Ramos (cell line): ENCODE data around the gene CNTN1.

Experiments
- in situ Hi-C: fragments of 300-500 bp; cut with MboI; formaldehyde crosslinking; loops from one replicate; pipeline ENCODE4 v1.14.3; 2022; ENCODE audit warnings: low sequenced_read_pairs; ENCODE audit not compliant: unreplicated experiment

The CNTN1 gene

DNA sequence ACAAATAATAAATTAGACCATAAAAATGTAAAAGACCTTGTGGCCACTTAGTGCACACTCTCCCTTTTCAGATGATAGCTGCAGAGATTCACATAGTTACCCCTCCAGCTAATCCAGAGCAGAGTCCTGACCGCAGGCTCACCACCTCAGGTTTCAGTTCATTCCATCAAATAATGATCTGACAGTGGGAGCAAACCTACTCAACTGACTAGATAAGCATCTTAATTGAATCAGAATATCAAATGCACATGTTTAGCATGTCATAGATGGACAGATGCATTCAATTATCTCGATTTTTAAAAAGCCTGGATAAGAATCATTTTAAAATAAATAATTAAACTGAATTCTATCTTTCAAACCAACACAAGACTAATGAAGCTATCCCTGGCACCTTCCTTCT, 253.5 kb downstream of the CNTN1 start:
- in situ Hi-C loops = loop anchor here (10.0 kb wide), 1 partner anchor 1079 kb away; no protein-coding TSS in a partner anchor

DNA sequence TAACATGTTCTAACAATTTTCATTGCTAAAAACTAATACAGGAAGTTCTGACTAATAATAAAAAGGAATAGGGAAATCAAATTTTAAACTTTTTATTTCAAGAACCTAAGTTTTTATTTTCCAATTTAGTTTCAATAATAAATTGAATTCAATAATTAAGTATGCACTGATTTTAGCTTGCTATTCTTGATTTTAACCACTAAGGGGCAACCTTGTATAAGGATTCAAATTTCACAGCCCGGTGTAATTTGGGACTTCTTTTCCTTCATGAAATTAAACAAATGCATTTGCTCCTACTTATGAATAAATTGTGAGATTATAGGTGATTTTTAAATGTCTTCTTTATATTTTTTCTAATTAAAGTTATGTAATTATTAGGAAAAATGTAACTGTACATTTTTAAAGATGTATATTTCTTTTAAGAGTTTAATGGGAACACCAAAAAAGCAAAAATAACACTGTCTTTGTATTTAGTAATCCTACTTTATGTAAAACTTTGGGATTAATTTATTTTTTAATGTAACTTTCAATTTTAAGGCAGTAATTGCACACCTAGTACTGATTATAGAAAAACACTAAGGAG, 254.5 kb downstream of the CNTN1 start:
- in situ Hi-C loops = loop anchor here (10.0 kb wide), 1 partner anchor 1078 kb away; no protein-coding TSS in a partner anchor

DNA sequence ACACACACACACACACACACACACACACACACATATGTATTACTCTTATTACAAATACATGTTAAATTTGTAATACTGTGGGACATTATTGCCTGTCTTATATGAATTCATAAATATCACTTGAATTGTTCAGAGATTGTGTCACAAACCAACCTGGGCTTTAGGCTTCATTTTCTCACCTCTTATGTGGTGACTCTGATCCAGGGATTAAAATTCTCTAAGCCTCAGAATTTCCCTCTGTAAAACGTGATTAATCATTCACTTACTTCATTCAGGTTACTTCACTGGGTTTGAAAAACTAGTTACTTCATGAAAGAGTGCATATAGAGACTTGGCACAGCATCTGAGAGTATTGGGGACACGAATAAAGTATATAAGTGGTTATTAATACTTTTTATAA, 255.6 kb downstream of the CNTN1 start:
- in situ Hi-C loops = loop anchor here (10.0 kb wide), 1 partner anchor 1077 kb away; no protein-coding TSS in a partner anchor

DNA sequence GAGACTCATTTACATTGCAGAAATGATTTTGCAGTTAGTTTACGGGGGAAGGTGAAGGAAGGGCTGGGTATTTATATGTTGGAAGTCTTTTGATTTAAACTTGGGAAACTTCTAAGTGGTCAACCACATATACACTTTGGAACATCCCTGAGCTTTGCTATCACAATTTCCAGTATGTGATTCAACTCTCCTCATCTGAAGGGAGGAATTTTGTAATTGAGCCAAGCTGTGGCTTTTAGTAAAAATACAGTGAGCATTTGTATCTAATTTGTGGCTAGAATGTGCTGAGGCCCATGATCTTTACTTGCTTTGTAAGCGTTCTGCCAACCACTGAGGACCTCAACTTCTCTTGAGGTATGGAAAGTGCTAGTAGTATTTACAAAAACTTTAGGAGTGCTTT, 260.8 kb downstream of the CNTN1 start:
- in situ Hi-C loops = no loop called here

DNA sequence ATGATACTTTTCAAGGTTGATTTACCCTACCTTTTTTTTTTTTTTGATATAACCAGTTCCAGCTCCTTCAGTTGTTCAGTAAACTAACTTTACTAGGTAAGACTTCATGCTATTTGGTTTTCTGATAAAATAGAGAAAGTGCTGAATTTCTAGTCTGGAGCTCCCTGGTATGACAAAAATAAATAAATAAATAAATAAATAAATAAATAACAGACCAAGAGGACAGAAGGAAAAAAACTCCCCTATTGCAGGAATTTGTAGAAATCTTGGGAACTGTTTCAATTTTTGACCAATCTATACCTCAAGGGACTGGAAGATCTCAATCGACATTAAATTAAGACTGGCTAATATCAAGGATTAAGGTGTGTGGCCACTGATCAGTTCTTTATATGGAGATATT, 265.2 kb downstream of the CNTN1 start:
- in situ Hi-C loops = no loop called here

DNA sequence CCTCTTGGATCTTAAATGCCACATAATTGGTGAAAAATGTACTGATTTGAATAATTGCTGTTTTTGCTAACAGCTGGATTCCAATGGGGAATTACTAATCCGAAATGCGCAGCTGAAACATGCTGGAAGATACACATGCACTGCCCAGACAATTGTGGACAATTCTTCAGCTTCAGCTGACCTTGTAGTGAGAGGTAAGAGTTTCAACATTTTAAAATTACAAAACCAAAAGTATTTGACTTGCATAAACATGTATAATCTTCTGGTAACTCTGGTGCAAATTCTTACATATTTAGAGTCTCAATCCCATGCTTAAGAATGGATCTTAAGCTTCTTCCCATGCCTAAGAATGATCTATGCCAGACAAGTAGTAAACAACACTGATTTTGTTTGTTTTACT, 266.8 kb downstream of the CNTN1 start:
- in situ Hi-C loops = no loop called here

DNA sequence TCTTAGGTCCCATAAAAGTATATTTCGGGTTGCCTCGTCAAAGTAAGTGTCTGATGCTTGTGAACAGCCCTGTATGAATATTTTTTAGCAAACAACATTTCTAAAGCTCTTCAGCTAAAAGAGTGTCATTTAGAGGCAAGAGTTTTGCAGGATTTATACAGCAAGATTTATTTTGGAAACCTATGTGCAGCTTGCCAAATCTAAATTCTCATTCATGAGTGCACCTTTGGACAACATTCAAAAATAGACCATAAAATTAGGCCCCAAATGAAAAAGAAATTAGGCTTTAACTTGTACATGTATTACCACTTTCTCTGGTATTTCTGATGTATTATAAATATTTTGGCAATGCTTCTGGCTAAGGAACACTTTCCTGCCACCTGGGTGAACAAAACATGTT, 271.5 kb downstream of the CNTN1 start:
- in situ Hi-C loops = no loop called here

DNA sequence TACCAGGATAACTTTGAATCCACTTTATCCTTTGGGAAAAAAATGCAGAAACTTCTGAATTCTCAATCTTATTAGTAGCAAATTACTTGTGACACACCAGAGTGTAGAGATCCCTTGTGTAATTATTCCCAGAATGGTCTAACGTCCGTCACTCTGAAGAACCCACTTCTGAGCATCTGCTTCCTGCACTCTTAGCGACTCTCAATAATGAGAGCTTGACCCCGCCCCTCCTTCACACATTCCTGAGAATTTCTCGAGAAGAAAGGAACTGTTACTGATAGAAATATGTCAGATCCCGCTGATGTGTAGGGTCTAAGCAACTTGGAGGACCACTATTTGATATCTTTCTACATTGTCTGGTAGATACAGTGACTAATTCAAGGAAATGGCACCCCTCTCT, 277.6 kb downstream of the CNTN1 start:
- in situ Hi-C loops = no loop called here

DNA sequence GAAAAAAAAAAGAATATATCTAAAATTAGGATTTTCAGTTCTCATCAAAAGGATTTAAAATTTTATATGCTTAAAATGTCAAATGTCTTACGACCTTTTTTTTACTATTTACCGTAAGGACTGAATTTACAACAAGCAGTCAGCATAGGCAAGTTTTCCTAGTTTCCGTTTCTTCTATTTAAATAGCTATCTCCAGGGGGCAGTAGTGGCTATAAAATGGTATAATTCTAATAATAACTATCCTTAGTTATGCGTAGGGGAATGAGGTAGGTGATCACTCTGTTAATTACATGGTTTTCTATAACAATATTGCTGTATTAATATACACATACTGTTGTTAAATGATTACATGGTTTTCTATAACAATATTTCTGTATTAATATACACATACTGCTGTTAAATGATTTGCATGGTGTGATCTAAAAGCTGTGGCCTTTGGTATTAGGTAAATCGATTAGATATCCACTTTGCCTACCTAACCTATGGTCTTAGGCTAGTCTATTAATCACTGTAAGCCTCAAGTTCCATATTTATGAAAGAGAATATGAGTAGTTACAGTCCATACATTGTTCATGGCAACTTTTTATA, 278.2 kb downstream of the CNTN1 start:
- in situ Hi-C loops = no loop called here

DNA sequence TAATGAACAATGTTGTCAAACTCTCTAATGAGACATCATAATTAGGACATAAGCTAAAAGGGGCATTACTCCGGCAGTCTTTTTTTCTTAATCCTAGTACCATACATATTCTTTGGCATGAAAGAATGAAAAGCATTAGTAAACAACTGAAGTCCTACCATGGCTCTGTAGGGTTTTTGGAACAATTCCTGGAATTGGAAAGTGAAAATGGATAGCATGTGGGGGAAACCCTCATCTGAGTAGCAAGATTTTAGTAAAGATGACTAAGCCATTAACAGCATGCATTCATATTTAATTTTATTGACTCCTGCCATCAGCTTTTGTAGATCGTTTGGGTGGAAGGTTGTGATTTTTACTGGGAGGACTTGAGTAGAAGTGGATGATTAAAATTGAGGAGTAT, 279.7 kb downstream of the CNTN1 start:
- in situ Hi-C loops = no loop called here

DNA sequence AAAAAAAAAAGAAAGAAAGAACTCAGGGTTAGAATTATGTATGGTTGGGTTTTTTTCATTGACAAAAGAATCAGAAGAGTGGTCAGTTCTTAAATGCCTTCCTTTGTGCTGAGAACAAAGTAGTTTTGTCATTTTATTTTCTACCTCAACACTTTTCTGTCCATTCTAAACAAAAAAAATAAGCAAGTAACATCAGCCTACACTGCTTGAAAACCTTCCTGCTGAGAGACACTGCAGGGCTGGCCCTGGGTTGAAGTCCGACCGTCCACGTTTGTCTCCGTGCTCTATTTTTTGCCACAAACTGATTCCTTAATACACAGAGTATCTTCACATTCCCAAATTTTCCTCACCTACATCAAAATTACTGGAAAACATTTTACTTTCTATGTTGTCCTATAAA, 284.3 kb downstream of the CNTN1 start:
- in situ Hi-C loops = no loop called here

DNA sequence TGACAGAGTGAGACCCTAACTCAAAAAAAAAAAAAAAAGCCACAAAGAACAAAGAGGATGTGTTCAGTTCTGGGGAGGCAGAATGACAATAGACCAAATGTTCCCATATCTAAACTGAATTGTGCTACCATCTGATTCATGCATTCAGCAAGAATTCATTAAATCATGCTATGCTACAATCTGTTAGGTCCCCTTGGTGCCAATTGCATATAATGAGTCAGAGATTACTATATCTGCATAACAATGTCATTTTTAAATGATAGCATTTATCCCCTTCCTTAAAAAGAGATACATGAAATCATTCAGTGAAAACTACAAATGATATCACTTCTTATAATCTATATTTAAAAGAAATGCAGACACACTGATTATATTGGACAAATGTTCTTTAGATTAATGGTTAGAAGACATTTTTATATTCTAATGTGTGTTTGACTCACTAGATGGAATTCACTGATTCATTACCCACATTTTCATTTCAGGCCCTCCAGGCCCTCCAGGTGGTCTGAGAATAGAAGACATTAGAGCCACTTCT, 288.3 kb downstream of the CNTN1 start:
- in situ Hi-C loops = no loop called here

DNA sequence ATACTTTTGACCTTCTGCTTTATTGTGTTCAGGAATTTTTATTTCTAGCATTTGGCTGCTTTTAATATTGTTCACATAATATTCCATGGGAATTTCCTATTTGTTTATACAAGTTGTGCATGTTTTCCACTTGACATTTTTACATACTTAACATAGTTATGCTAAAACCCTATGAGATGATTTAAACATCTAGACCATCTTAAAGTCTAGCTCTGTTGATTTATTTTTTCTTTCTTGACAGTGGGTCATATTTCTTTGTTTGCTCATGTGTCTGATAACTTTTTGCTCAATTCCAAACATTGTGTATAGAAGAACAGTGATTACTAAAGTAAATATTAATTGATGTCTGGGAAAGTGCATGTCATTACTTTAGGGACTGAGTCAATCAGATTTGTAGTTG, 293.8 kb downstream of the CNTN1 start:
- in situ Hi-C loops = no loop called here

DNA sequence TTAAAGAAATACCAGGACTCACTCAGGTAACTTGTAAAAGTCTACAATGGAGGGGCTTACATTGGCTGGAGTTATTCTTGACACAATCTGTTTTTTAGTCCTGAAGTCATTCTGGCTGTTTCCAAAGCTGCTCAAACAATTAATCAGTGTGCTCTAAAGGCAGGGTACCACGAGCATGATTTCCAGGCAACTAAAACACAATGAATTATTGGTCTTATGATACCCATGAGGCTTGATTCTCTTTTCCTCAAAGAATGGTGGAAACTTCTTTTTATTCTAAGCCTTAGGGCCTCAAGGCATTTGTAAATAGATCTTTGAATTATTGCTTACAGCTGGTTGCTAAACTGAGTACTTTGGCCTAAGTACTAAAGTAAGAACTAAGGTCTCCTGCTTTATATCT, 296.1 kb downstream of the CNTN1 start:
- in situ Hi-C loops = no loop called here

DNA sequence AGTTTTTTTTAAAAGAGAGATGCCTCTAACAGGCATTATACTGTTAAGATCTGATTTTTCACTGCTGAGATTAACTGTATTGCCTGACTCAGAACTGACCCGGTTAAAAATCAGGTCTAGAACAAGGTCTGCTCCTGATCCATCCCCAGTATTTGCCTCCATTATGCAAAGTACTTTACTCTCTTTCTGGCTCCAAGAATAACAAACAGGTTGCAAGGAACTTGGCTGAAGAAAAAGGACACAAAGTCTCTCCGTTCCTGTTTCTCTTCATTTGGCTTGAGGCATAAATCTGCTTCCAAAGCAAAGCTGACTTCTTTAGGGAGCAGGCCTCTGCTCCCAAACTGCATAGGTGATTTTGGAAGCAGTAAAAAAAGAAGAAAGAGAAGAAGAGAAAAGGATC, 296.6 kb downstream of the CNTN1 start:
- in situ Hi-C loops = no loop called here

DNA sequence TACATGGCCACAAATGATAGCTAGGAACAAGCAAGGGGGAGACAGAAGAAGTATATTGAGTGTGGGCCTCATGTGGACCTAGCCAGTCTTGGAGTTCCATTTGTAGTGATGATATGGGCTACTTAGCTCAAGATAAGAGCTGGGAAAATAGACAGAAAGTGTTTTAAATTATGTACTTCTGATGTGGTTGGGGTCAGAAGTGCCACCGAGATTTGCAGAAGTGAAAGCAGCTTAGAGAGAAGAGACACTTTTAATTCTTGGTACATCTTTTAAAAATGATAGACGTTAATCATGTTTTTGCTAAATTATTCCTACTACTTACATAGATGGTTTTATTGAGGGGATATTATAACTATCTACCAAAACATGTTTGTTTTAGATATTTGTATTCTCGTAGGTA, 297.5 kb downstream of the CNTN1 start:
- in situ Hi-C loops = no loop called here

DNA sequence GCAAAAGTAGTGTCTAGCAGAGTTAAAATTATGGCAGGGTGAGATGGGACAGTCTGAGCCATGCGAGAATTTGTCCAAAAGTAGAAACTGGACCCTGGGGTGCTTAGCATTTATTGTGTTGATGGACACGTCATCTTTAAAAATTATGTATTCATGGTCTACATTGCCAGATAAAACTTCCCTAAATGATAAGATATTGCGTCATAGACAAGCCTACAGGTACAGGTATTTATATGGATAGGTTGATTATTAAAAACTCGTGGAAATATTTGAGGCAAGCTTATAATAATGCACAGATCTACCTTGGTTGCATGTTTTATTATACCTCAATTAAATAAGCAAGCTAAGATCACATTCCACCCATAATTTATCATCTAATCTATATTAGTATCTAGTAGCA, 299.9 kb downstream of the CNTN1 start:
- in situ Hi-C loops = no loop called here

DNA sequence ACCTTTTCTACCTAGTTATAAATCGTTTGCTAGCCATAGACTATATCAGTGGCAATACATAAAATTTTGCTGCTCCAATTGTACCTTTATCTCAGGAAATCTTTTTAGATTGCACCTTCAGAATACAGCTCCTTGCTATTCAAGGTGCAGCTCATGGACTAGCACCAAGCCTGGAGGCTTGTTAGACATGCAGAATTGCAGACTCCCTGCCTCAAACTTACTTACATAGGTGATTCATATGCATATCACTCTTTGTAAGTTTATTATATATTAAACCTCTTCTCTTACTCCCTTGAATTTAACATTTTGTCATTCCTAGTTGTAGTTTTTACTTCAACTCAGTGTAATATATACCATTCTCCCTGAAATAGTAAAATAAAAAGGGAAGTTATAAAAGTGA, 300.4 kb downstream of the CNTN1 start:
- in situ Hi-C loops = no loop called here

DNA sequence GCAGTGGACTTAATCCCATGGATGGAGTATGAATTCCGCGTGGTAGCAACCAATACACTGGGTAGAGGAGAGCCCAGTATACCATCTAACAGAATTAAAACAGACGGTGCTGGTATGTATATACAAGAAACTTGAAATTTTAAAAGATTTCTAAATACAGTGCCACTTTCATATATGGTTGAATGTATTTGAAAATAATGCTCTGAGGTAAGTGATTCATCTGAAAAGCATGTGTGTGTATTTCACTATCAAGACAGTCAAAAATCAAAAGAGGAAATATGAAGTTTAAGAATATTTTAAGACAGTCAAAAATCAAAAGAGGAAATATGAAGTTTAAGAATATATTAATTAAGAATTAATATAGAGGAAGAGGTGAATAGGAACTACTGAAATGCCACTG, 300.9 kb downstream of the CNTN1 start:
- in situ Hi-C loops = no loop called here

DNA sequence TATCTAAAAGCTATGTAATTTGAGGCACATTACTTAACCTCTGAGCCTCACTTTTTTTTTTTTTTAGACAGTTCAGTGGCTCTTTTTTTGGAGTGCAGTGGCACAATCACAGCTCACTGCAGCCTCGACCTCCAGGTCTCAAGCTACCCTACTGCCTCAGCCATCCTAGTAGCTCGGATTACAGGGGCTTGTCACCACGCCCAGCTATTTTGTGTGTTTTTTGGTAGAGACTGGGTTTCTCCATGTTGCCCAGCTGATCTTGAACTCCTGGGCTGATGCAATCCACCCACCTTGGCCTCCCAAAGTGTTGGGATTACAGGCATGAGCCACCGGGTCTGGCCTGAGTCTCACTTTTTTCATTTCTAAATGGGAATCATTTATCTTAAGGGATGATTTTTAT, 303.9 kb downstream of the CNTN1 start:
- in situ Hi-C loops = no loop called here

DNA sequence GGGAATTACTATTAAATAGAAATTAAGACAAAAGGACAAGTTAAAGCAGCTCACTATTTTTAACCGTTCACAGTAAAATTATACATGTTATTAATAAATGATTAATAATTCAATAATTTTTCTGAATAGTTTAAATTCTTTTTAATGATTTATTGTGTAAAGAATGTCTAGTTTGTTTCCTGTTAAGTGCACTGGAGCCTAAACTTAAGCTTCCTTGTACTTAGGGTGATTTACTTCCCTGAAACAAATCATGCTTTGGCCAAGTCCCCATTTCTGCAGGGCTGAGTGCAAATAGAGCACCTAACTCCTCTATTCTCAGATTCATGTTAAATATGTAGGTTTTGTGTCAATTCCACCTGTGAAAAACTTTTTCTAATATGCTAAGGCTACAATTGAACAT, 307.0 kb downstream of the CNTN1 start:
- in situ Hi-C loops = no loop called here

DNA sequence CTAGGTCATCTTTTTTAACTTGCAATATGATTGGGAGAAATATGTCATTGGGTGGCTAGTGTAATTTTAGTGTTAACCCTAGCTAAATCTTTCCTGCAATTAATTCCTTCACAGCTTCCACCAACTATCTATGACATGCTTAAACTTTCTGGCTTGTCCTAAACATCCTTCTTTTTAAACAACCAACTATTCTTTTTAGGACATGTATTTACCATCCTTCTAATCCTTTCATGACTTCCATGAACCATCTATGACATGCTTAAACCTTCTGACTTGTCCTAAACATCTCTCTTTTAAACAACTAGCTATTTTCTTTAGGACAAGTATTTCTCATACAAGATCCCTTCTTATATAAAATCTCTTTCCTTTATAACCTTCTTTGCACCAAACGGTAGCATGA, 316.2 kb downstream of the CNTN1 start:
- in situ Hi-C loops = no loop called here
